22Rv1 (cell line): ENCODE results near the gene CPLANE1.

ENCODE experiments used
- H3K27ac ChIP-seq: fragments of 450-650 bp; 2 replicates; pipeline ENCODE4 v1.5.1; 2017
- CTCF ChIP-seq: fragments of 450-650 bp; IDR thresholded peaks from 2 replicates; pipeline ENCODE4 v1.5.1; 2017; ENCODE audit warnings: mild to moderate bottlenecking
- ZFX ChIP-seq: fragments of 450-650 bp; IDR thresholded peaks from 2 replicates; pipeline ENCODE4 v1.6.1; 2017; ENCODE audit warnings: antibody characterized with exemption, borderline replicate concordance

The CPLANE1 gene

GRCh38 chr5:37198842-37199241 is 50.3 kb downstream of the CPLANE1 start:
- TF ChIP-seq ZFX (no peak), CTCF (no peak)
- no peak overlapping the region for H3K27ac ChIP-seq

DNA sequence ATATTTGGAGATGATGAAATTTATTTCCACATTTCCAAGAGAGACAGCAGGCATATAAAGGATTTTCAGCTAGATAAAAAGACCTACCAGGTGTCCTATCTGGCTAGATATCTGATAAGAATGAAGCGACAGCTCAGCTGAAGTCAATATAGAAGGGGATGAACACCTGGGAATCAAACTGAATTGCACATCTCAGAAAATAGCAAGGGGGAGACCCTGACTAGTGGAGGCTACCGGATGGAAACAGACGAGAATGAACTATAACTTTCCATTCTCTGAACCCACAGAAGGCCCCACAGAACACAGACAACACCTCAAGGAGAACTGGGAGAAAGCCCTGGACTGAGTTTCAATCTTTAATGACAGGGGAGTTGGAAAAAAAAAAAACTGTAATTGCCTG is 51.1 kb downstream of the CPLANE1 start:
- TF ChIP-seq ZFX: no peak
- no peak for TF ChIP-seq CTCF
- H3K27ac ChIP-seq: no peak overlapping the region

- no peak for TF ChIP-seq CTCF
- TF ChIP-seq ZFX: no peak
- no peak overlapping the region for H3K27ac ChIP-seq
Observed at GRCh38 chr5:37197340-37198050, 51.7 kb downstream of the CPLANE1 start.

GRCh38 chr5:37190592-37190991 is 58.6 kb downstream of the CPLANE1 start:
- no peak overlapping the region for H3K27ac ChIP-seq
- no peak for TF ChIP-seq ZFX
- no peak for TF ChIP-seq CTCF

GRCh38 chr5:37189355-37189754 is 59.8 kb downstream of the CPLANE1 start:
- no peak overlapping the region for H3K27ac ChIP-seq
- no peak for TF ChIP-seq ZFX
- TF ChIP-seq CTCF: no peak

GRCh38 chr5:37187465-37187977 is 61.7 kb downstream of the CPLANE1 start:
- no peak for TF ChIP-seq CTCF
- TF ChIP-seq ZFX: no peak
- no peak overlapping the region for H3K27ac ChIP-seq

DNA sequence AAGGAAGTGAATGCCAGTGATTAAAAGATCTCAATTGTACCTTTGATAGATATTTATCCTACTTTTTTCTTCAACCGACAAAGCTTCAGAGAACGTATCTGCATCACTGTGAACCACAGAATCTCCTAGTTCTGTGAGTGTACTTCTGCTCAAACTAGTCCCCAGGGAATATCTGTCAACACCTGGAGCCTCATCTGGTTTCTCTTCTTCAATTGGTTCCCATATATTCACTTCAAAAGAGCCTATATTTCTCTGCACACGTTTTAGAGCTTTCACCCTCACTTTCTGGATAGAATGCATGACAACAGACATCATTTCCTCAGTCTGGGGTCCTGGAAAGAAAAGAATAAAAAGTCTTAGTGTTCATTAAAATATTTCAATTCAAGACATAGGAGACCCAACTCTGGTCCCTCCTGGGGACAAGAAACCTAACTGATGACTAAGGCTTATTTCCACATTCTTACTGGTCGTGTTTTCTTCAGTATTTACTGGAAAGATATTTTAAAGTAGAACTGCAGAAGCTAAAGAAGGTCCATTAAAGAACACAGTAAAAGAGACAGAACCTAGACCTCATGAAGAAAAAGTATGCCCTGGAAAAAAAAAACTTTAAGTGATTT is 64.3 kb downstream of the CPLANE1 start:
- no peak overlapping the region for H3K27ac ChIP-seq
- TF ChIP-seq ZFX (no peak), CTCF (no peak)
